Endometrium (tissue), 2 donors: ENCODE results near the gene DCDC2C.

ENCODE experiments used
- FAIRE-seq: peaks from 2 replicates; lab custom pipeline; 2012; peaks lifted over from hg19 to GRCh38; lab: Jason Lieb, UNC
- donor health status: control.
- donor health status: control.

DCDC2C gene

GRCh38 chr2:3827673-3828575, 124.5 kb downstream of the DCDC2C start:
- FAIRE-seq: no peak

GRCh38 chr2:3830796-3831195, 127.4 kb downstream of the DCDC2C start:
- FAIRE-seq: no peak

GRCh38 chr2:3837086-3837485, 133.7 kb downstream of the DCDC2C start:
- no peak for FAIRE-seq

GRCh38 chr2:3838348-3838747, 135.0 kb downstream of the DCDC2C start:
- no peak for FAIRE-seq

GRCh38 chr2:3839476-3839875, 136.1 kb downstream of the DCDC2C start:
- no peak for FAIRE-seq

- no peak for FAIRE-seq
Observed at GRCh38 chr2:3840611-3841155, 137.3 kb downstream of the DCDC2C start.

GRCh38 chr2:3847397-3848052, 144.2 kb downstream of the DCDC2C start:
- no peak for FAIRE-seq

- no peak for FAIRE-seq
Observed at GRCh38 chr2:3848776-3849175, 145.4 kb downstream of the DCDC2C start.

GRCh38 chr2:3849213-3849612, 145.8 kb downstream of the DCDC2C start:
- FAIRE-seq: no peak

- no peak for FAIRE-seq
Observed at GRCh38 chr2:3857576-3857975, 154.2 kb downstream of the DCDC2C start.

GRCh38 chr2:3864943-3865865, 161.8 kb downstream of the DCDC2C start:
- FAIRE-seq: no peak

- no peak for FAIRE-seq
Observed at GRCh38 chr2:3867469-3867868, 164.1 kb downstream of the DCDC2C start.

GRCh38 chr2:3868012-3868805, 164.8 kb downstream of the DCDC2C start:
- no peak for FAIRE-seq

GRCh38 chr2:3870222-3870621, 166.8 kb downstream of the DCDC2C start:
- no peak for FAIRE-seq

GRCh38 chr2:3871002-3871401, 167.6 kb downstream of the DCDC2C start:
- no peak for FAIRE-seq

GRCh38 chr2:3872451-3872850, 169.1 kb downstream of the DCDC2C start:
- no peak for FAIRE-seq

GRCh38 chr2:3873899-3874298, 170.5 kb downstream of the DCDC2C start:
- no peak for FAIRE-seq

- no peak for FAIRE-seq
Observed at GRCh38 chr2:3876221-3876620, 172.8 kb downstream of the DCDC2C start.

- no peak for FAIRE-seq
Observed at GRCh38 chr2:3876685-3877084, 173.3 kb downstream of the DCDC2C start.

GRCh38 chr2:3885629-3886628, 182.6 kb downstream of the DCDC2C start:
- FAIRE-seq: no peak
